SK-N-SH (cell line): Measurements from ENCODE around the gene CST3. TPM values are rescaled to one million over a fixed set of nuclear protein-coding genes. Genes with fewer than 3 reads are reported as not detected.
"Not testable (repeated sequence)": the region's sequence is repeated elsewhere in the genome, so short reads cannot be mapped to it uniquely, and the experiment has no call there.

Experiments
- CTCF ChIA-PET: fragments of 300-600, 350-600 bp; formaldehyde crosslinking; extraction: SDS; loops from one replicate; lab custom pipeline; 2021; lab: Yijun Ruan, JAX
- POLR2A ChIA-PET: fragments of 350-600 bp; sonication (Branson Sonifier 250); formaldehyde crosslinking; extraction: SDS; loops from one replicate; lab custom pipeline; 2020; ENCODE audit warnings: antibody characterized with exemption, inconsistent platforms; lab: Yijun Ruan, JAX
- DNase-seq: peaks from one replicate; pipeline ENCODE4 v3.0.0; 2012
- H2AFZ ChIP-seq: fragments of 200-600 bp; sonication (generic); 2 replicates; pipeline ENCODE4 v1.8.1; 2016; ENCODE audit warnings: antibody characterized with exemption, mild to moderate bottlenecking, low read depth
- H3F3A ChIP-seq: fragments of 200-600 bp; sonication (generic); replicated peaks from 2 replicates; pipeline ENCODE3; 2016; ENCODE audit warnings: antibody characterized with exemption, mild to moderate bottlenecking; ENCODE audit not compliant: insufficient read depth
- H3K27ac ChIP-seq, 2 experiments: fragments of 200-500 bp in 1 of 2; fragments of 200-600 bp in 1 of 2; sonication (Bioruptor generic) in 1 of 2; sonication (generic), shearing (Covaris generic) in 1 of 2; 2 replicates each; pipeline versions ENCODE4 v1.5.1 to v1.6.1; 2014 to 2016; ENCODE audit warnings: low read depth in 2 of 2, inconsistent platforms in 1 of 2, low read length in 1 of 2, mild to moderate bottlenecking in 1 of 2, mixed read lengths in 1 of 2
- H3K27me3 ChIP-seq: fragments of 200-600 bp; sonication (generic), shearing (Covaris generic); 2 replicates; pipeline ENCODE4 v1.6.1; 2016; ENCODE audit warnings: mixed run types; ENCODE audit not compliant: insufficient read depth
- H3K36me3 ChIP-seq, 2 experiments: fragments of 200-500 bp in 1 of 2; fragments of 200-600 bp in 1 of 2; sonication (Bioruptor generic) in 1 of 2; sonication (generic) in 1 of 2; replicated peaks in 1 of 2; 2 replicates each; pipeline versions ENCODE3 to v1.5.1; 2014 to 2016; ENCODE audit warnings: low read length in 1 of 2, mild to moderate bottlenecking in 1 of 2; ENCODE audit not compliant: insufficient read depth in 2 of 2, control insufficient read depth in 1 of 2
- H3K4me1 ChIP-seq, 2 experiments: fragments of 200-500 bp in 1 of 2; fragments of 200-600 bp in 1 of 2; sonication (Bioruptor generic) in 1 of 2; sonication (generic), shearing (Covaris generic) in 1 of 2; 2 replicates each; pipeline versions ENCODE4 v1.5.1 to v1.6.1; 2014 to 2016; ENCODE audit warnings: low read depth in 1 of 2, low read length in 1 of 2, mixed run types in 1 of 2; ENCODE audit not compliant: insufficient read depth in 2 of 2, control insufficient read depth in 1 of 2
- H3K4me2 ChIP-seq: fragments of 200-600 bp; sonication (generic), shearing (Covaris generic); 2 replicates; pipeline ENCODE4 v1.6.1; 2017; ENCODE audit warnings: mixed run types
- H3K4me3 ChIP-seq, 2 experiments: fragments of 200-500 bp in 1 of 2; fragments of 200-600 bp in 1 of 2; sonication (Bioruptor generic) in 1 of 2; sonication (generic), shearing (Covaris generic) in 1 of 2; 2 replicates each; pipeline versions ENCODE4 v1.5.1 to v1.8.1; 2014 to 2016; ENCODE audit warnings: low read depth in 2 of 2, inconsistent platforms in 1 of 2, low read length in 1 of 2, mild to moderate bottlenecking in 1 of 2, mixed read lengths in 1 of 2, moderate library complexity in 1 of 2
- H3K79me2 ChIP-seq: fragments of 200-600 bp; sonication (generic); 2 replicates; pipeline ENCODE4 v1.8.1; 2017; ENCODE audit warnings: mild to moderate bottlenecking; ENCODE audit not compliant: insufficient read depth
- H3K9ac ChIP-seq: fragments of 200-600 bp; sonication (generic); 2 replicates; pipeline ENCODE4 v1.6.1; 2017; ENCODE audit warnings: mixed run types
- H3K9me2 ChIP-seq: fragments of 200-600 bp; sonication (generic); 2 replicates; pipeline ENCODE4 v1.6.1; 2017; ENCODE audit warnings: mixed run types
- H3K9me3 ChIP-seq: fragments of 200-600 bp; sonication (generic); 2 replicates; pipeline ENCODE4 v1.6.1; 2017; ENCODE audit warnings: mixed run types, mild to moderate bottlenecking, moderate library complexity
- H4K20me1 ChIP-seq: fragments of 200-600 bp; sonication (generic); 2 replicates; pipeline ENCODE4 v1.6.1; 2017; ENCODE audit warnings: mild to moderate bottlenecking, mixed run types; ENCODE audit not compliant: insufficient read depth
- JUND ChIP-seq: IDR thresholded peaks from 2 replicates; pipeline ENCODE4 v1.4.0; 2012
- RAD21 ChIP-seq: IDR thresholded peaks from 2 replicates; pipeline ENCODE4 v1.6.1; 2012; ENCODE audit warnings: mild to moderate bottlenecking, low read length
- SMC3 ChIP-seq: IDR thresholded peaks from 2 replicates; pipeline ENCODE4 v1.6.1; 2012; ENCODE audit warnings: low read depth, low read length, improper control_type of control experiment
- TAF1 ChIP-seq: IDR thresholded peaks from 2 replicates; pipeline ENCODE4 v1.6.1; 2012; ENCODE audit warnings: low read depth, mild to moderate bottlenecking, low read length, moderate library complexity, borderline replicate concordance
- TCF12 ChIP-seq: IDR thresholded peaks from 2 replicates; pipeline ENCODE4 v1.4.0; 2012
- USF1 ChIP-seq: IDR thresholded peaks from 2 replicates; pipeline ENCODE4 v1.4.0; 2012; ENCODE audit warnings: low read depth, borderline replicate concordance
- YY1 ChIP-seq: IDR thresholded peaks from 2 replicates; pipeline ENCODE4 v1.4.0; 2012; ENCODE audit warnings: low read depth, mild to moderate bottlenecking
- ZBTB33 ChIP-seq: IDR thresholded peaks from 2 replicates; pipeline ENCODE4 v1.4.0; 2012; ENCODE audit warnings: low read depth, borderline replicate concordance
- WGBS: methylation state at CpG from one replicate; pipeline ENCODE4 v1.1.6; 2017; ENCODE audit warnings: low lambda C conversion rate; 5-methylcytosine and 5-hydroxymethylcytosine counted together
- polyA plus RNA-seq, 3 experiments: library from polyadenylated mRNA; depleted of rRNA; stranded (reverse); fragments of >200 nt; gene quantifications; 2 replicates each; pipeline ENCODE4 v1.2.3, GENCODE V29; 2012
- TF ChIP-seq, protein P1 (sequence below): fragments of 150-350 bp; IDR thresholded peaks from 2 replicates; pipeline ENCODE4 v1.6.1; 2016; ENCODE audit warnings: mild to moderate bottlenecking, low read depth, low read length

The CST3 gene
- polyA plus RNA-seq, 1 of the 3 experiments (the other 2 are of a cell fraction) = 428 TPM

- Histone ChIP-seq H3K79me2 (no peaks in the 10 kb centered on the region), H2AFZ (no peak overlapping the region), H3K27me3 (peaks cover 12% of the 10 kb centered on the region; the same call in 1 of the 2 replicates), H3K4me2 (no peak overlapping the region), H3K36me3 (no peaks in the 10 kb centered on the region), H3K9me2 (no peaks in the 10 kb centered on the region), H3K27ac (no peak overlapping the region), H3K9me3 (no peaks in the 10 kb centered on the region), H4K20me1 (no peaks in the 10 kb centered on the region), H3K4me3 (no peak overlapping the region), H3K4me1 (no peaks in the 10 kb centered on the region), H3F3A (no peaks in the 10 kb centered on the region), H3K9ac (no peak overlapping the region)
- DNase-seq = no peak
- ChIA-PET POLR2A (no interaction called here), CTCF (no interaction called here)
- WGBS = 24% methylated on average over 7 of the region's 9 CpGs
- TF ChIP-seq JUND (no peak), TAF1 (no peak), RAD21 (no peak)
Observed at GRCh38 chr20:23662276-23662870, 24.6 kb upstream of the CST3 start.

- H4K20me1 ChIP-seq = no peaks in the 10 kb centered on the region
- TF ChIP-seq YY1 (no peak), TCF12 (no peak), SMC3 (no peak), JUND (no peak)
- TF ChIP-seq, protein P1, sequence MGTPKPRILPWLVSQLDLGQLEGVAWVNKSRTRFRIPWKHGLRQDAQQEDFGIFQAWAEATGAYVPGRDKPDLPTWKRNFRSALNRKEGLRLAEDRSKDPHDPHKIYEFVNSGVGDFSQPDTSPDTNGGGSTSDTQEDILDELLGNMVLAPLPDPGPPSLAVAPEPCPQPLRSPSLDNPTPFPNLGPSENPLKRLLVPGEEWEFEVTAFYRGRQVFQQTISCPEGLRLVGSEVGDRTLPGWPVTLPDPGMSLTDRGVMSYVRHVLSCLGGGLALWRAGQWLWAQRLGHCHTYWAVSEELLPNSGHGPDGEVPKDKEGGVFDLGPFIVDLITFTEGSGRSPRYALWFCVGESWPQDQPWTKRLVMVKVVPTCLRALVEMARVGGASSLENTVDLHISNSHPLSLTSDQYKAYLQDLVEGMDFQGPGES = no peak
- DNase-seq = no peak
Observed at GRCh38 chr20:23661002-23661429, 23.3 kb upstream of the CST3 start.

DNA sequence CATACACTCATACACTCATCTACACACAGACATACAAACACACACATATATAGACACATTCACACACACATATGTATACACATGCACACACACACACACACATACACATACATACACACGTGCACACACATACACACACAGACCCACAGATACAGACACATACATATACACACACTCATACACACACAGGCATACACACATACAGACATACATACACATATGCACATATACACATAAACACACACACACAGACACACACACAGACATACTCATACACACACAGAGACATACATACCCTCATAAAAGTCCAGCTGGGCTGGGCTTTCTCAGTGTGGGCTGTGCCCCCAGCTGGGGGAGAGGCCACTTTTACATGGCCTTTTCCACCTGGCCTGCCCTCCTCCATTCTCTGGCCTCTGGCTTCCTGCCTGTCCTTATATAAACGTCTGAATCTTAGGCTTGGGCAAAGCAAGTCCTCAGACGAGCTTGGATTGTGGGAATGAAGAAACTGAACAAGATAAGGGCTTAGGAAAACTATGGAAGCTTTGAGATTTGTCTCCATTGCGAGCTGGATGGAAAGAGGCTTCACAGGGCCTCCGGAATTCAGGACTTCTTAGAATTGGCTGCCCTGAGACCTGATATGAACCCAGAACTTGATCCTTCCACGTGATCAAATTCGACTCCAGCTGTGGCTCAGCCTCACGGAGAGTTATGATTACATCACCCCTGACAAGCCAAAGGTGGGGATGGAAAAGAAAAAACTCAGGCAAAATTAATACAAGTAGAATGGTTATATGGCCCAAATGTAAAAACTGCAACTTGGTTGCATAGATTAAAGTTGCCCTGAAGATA is 22.5 kb upstream of the CST3 start:
- no peaks in the 10 kb centered on the region for H3K9me2 ChIP-seq
- H3K9me3 ChIP-seq = no peaks in the 10 kb centered on the region
- 21% methylated on average over 8 of the region's 8 CpGs for WGBS
- H3K79me2 ChIP-seq = no peaks in the 10 kb centered on the region
- ChIA-PET POLR2A (no interaction called here), CTCF (interaction anchor here (1.1 kb wide), 1 partner anchor 8 kb away, joined by 3 read pairs; no protein-coding TSS in a partner anchor)
- no peak overlapping the region for H3K4me3 ChIP-seq
- no peaks in the 10 kb centered on the region for H3K36me3 ChIP-seq
- H3K27me3 ChIP-seq = peaks cover 3% of the 10 kb centered on the region; the same call in 1 of the 2 replicates
- H4K20me1 ChIP-seq = no peaks in the 10 kb centered on the region
- no peaks in the 10 kb centered on the region for H3F3A ChIP-seq
- no peak overlapping the region for H3K4me2 ChIP-seq
- no peaks in the 10 kb centered on the region for H3K4me1 ChIP-seq
- DNase-seq = no peak
- H3K27ac ChIP-seq = no peak overlapping the region
- TF ChIP-seq ZBTB33 = no peak
- TF ChIP-seq USF1 = peak; percentile 27; the same call in 1 of the 2 replicates
- TF ChIP-seq, all 33 proteins: peak for 1
- Histone ChIP-seq H2AFZ (0 out of 2 replicates have a peak overlapping the region, but pooled peaks have one; percentile 43), H3K9ac (no peak overlapping the region)

More at GRCh38 chr20:23661002-23661429, 23.3 kb upstream of the CST3 start:
- H2AFZ ChIP-seq = no peak overlapping the region
- POLR2A ChIA-PET = no interaction called here
- H3K9ac ChIP-seq = no peak overlapping the region
- H3K36me3 ChIP-seq = no peaks in the 10 kb centered on the region
- H3K79me2 ChIP-seq = no peaks in the 10 kb centered on the region
- no peaks in the 10 kb centered on the region for H3K9me3 ChIP-seq
- CTCF ChIA-PET = interaction anchor here (1.1 to 1.2 kb wide), 2 partner anchors 8 to 23 kb away, joined by 3 read pairs; partner anchors contain the start of gene CST3
- H3K4me1 ChIP-seq = no peaks in the 10 kb centered on the region
- 39% methylated on average over 6 of the region's 6 CpGs for WGBS
- no peak overlapping the region for H3K27ac ChIP-seq
- peaks cover 3% of the 10 kb centered on the region; the same call in 1 of the 2 replicates for H3K27me3 ChIP-seq
- no peak overlapping the region for H3K4me3 ChIP-seq
- no peak overlapping the region for H3K4me2 ChIP-seq
- H3F3A ChIP-seq = no peaks in the 10 kb centered on the region
- H3K9me2 ChIP-seq = no peaks in the 10 kb centered on the region

DNA sequence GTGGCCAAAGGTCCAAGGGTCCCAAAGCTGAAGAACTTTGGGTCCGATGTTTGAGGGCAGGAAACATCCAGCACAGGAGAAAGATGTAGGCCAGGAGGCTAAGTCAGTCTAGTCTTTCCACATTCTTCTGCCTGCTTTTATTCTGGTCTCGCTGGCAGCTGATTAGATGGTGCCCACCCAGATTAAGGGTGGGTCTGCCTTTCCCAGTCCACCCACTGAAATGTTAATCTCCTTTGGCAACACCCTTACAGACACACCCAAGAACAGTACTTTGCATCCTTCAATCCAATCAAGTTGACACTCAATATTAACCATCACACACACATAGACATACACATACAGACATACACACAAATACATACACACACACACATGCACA is 21.8 kb upstream of the CST3 start:
- DNase-seq, H3K27me3 ChIP-seq, H2AFZ ChIP-seq, H3K79me2 ChIP-seq, POLR2A ChIA-PET, H3K9ac ChIP-seq, H3F3A ChIP-seq, H3K4me1 ChIP-seq, H3K4me2 ChIP-seq, H3K9me3 ChIP-seq, H3K36me3 ChIP-seq, CTCF ChIA-PET, H3K4me3 ChIP-seq, H4K20me1 ChIP-seq, H3K9me2 ChIP-seq, H3K27ac ChIP-seq: not testable (repeated sequence)
- 69% methylated on average over 2 of the region's 2 CpGs for WGBS
